ENCODE results near the gene TRAF2.
A peak's percentile ranks its signal among the peaks of the same experiment; 100 is the strongest.
"Not testable (repeated sequence)": the region's sequence is repeated elsewhere in the genome, so short reads cannot be mapped to it uniquely, and the experiment has no call there.

Gene TRAF2, protein sequence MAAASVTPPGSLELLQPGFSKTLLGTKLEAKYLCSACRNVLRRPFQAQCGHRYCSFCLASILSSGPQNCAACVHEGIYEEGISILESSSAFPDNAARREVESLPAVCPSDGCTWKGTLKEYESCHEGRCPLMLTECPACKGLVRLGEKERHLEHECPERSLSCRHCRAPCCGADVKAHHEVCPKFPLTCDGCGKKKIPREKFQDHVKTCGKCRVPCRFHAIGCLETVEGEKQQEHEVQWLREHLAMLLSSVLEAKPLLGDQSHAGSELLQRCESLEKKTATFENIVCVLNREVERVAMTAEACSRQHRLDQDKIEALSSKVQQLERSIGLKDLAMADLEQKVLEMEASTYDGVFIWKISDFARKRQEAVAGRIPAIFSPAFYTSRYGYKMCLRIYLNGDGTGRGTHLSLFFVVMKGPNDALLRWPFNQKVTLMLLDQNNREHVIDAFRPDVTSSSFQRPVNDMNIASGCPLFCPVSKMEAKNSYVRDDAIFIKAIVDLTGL

DNA sequence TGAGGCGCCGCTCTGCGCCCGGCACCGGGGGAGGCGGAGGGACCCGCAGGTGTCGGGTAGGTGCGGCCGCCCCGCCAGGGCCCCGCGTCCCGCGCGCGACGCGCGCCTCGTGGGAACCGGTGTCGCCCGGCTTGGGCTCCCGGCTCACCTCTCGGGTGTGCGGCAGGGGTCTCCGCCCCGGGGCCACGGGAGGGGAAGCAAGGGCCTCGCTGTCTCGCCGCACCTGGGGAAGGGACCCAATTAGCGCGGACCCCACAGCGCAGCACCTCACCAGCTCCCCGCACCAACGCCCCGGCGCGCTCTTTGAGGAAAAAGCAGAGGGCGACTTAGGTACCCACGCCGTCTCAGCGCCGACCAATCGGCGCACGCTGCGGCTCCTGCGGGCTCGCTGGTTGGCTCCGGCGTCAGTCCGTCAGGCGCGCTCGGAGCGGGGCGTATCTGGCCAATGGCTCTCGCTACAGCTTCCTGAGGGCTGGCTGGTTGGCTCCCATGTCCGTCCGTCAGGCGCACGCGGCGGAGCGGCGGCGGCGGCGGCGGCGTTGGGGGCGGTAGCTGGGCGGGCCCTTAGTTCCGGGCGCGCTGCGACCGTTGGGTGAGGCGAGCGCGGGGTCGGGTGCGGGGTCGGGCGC, at the start of gene TRAF2:
Gene TRAF2 (plus strand): TSS at position 567 of the 629 bp plus-strand sequence. CDS start 12,225 bp downstream, outside the sequence.
- peak; percentile 94 to 95 for DNase-seq (ENCODE audit: low read depth in 2 of 2)

DNA sequence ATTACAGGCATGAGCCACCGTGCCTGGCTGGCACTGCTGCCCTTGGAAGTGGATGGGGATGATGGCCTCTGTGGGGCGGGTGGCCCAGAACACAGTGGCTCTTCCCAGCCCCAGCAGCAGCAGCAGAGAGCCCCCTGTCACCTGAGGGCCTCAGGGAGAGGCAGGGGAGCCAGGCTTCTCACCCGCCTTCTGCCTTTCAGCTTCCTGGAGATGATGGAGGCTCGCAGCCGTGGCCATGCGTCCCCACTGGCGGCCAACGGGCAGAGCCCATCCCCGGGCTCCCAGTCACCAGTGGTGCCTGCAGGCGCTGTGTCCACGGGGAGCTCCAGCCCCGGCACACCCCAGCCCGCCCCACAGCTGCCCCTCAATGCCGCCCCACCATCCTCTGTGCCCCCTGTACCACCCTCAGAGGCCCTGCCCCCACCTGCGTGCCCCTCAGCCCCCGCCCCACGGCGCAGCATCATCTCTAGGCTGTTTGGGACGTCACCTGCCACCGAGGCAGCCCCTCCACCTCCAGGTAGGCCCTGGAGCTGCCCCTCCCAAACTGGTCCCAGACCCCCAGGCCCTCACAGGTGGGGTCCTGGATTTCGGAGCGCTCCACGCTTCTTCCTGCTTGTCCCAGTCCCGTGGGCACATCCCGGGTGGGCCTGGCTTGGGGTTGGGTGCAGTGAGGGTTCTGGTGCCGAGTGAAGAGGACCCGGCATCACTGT, 49.0 kb upstream of the TRAF2 start:
- DNase-seq (ENCODE audit: low read depth in 2 of 2), result no peak

DNA sequence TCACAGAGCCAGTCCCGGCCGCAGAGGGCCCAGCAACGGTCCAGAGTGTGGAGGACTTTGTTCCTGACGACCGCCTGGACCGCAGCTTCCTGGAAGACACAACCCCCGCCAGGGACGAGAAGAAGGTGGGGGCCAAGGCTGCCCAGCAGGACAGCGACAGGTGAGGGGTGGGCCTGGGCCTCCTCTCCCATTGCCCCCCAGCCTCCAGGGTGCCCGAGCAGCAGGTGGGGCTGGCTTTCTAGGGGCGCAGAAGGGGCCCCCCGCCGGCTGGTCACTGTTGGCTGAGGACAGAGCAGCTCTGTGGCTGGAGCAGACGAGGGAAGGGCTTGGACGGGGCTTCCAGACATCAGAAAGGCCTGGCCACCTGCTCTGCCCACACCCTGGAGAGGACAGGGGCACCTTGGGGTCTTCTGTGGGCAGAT, 48.4 kb upstream of the TRAF2 start:
- DNase-seq (ENCODE audit: low read depth in 2 of 2), result not testable (repeated sequence)

DNA sequence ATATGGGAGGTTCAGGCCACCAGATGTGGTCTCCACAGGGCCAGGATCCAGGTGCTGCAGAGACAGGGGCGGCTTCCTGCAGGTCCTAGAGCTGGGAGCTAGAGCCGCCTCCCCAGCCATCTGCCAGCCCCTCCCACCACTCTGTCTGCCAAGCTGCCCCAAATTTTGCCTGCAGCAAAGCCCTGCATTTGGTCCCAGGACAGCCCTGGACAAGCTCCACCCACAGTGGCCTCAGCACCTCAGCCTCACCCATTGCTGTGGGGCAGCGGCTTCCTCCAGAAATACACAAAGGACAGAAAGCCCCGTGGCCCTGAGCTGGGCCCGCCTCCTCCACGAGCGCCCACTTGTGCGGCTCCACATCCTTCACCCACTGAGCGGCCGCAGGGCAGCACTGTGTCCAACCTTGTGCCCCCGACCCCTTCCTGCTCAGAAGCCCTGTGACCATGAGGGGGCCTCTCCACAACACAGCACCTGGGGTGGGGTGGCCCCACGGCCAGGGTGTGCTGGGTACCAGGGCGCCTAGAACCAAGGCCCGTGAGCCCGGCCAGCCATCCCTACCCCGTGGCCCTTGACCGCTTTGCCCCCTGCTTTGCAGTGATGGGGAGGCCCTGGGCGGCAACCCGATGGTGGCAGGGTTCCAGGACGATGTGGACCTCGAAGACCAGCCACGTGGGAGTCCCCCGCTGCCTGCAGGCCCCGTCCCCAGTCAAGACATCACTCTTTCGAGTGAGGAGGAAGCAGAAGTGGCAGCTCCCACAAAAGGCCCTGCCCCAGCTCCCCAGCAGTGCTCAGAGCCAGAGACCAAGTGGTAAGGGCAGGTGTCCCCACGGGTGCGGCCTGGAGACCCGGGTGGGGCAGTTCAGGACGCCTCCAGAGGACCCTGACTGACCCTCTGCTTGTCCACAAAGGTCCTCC, 47.7 kb upstream of the TRAF2 start:
- no peak for DNase-seq (ENCODE audit: low read depth in 2 of 2)

DNA sequence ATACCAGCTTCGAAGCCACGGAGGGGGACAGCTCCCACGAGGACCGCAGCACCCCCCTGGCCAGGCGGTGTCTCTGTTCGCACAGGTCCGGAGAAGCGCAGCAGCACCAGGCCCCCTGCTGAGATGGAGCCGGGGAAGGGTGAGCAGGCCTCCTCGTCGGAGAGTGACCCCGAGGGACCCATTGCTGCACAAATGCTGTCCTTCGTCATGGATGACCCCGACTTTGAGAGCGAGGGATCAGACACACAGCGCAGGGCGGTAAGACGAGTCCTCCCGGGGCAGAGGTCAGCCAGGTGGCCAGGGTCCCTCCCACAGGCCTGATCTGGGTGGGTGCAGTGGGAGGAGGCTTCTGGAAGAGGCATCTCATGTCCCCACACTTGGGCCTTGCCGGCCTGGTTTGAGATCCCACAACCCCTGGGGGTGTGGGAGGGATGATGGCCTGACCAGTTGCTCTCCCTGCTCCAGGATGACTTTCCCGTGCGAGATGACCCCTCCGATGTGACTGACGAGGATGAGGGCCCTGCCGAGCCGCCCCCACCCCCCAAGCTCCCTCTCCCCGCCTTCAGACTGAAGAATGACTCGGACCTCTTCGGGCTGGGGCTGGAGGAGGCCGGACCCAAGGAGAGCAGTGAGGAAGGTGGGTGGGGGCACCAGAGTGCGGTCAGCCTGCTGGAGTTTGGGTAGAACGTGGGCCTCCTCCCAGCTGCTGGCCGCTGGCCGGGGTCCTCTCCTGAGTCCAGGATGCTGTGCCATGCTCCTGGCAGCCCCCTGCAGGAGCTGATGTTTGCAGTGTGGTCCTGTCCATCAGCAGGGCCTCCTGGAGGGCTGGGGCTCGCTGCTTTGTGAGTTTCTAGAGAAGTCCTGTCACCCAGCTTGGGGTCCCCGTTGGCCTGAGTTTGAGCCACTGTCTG, 46.8 kb upstream of the TRAF2 start:
- no peak for DNase-seq (ENCODE audit: low read depth in 2 of 2)

DNA sequence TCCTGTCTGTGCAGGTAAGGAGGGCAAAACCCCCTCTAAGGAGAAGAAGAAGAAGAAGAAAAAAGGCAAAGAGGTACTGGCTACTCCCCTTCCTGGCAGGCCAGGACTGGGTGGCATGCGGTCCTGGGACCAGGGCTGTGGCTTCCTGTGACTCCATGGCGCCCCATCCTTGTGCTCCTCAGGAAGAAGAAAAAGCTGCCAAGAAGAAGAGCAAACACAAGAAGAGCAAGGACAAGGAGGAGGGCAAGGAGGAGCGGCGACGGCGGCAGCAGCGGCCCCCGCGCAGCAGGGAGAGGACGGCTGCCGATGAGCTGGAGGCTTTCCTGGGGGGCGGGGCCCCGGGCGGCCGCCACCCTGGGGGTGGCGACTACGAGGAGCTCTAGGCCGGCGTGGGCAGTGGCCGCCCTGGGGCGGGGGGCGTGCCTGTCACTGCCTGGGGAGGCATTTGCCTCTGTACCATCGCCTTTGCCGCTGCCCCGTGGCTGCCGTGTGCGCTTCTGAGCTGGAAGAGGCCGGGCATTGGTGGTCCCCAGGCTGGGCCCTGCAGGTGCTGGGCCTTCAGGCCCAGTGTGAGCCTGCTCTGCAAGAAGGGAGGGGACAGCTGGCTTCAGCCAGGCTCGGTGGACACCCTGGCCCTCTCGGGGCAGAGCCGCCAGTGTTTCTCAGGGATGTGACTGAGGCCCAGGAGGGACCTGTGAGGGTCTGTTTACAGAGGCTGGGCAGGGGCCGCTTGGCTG, 46.0 kb upstream of the TRAF2 start:
- DNase-seq (ENCODE audit: low read depth in 2 of 2), result no peak

DNA sequence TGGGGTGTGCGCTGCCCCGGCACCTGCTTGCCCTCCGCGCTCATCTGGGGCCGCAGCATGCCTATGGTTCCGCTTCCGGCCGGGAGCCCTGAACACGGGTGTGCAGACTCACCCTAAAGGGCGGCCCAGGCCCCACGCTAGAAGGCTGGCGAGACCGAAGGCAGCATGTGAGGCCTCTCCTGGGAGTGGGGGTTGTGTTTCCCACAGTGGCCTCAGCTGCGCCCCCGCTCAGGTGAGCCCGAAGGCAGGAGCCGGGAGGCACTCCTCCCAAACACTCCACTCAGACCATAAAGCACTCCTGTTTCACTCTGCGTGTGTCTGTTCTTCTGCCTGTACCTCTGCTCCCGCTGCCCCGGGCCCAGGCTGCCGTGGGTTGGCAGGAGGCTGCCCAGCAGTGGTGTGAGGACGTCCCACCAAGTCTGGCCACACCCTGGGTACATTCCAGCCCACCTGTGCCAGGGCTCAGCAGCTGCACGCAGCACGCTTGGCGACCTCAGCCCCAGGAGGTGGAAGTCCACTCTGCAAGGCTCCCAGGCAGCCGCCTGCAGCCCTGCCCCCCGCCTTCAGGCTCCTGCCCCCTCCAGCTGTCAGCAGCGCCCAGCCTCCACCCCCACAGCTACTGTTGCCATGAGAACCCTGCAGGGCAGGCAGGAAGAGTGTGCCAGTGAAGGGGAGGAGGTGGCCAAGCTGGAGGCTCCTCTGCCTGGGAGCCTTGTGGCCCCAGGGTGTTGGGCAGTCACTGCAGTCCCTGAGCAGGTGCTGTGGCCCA, 45.3 kb upstream of the TRAF2 start:
- no peak for DNase-seq (ENCODE audit: low read depth in 2 of 2)

DNA sequence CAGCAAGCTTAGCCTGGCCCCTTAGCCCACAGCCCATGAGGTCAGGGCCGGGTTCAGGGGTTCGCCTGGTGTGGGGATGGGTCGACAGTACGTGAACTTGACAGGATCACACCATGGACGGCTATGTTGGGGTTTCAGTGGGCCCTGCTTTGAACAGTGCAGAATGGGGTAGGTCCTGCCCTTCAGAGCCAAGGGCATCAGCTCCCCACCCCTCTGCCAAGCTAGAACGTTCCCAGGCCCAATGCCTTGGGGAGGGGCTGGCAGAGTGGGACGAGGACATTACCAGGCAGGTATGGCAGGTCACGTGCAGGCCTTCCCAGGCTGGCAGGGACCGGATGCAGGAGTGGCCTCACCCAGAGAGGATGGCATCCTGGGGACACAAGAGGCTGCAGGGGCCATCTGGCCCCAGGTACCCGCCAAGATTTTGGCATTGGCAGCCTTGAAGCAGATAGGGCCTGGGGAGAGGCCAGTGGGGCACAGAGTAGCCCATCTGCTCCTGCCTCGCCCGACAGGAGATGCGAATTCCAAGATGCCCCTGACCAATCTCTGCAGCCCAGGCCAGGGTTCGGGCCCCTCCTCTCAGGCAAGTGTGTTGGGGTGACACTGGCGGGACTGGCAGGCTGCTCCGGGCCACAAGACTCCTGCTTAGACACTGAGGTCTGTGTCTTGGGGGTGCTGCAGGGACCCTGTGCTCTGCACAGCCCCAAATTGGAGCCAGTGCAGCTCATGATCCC, 44.5 kb upstream of the TRAF2 start:
- not testable (repeated sequence) for DNase-seq (ENCODE audit: low read depth in 2 of 2)

DNA sequence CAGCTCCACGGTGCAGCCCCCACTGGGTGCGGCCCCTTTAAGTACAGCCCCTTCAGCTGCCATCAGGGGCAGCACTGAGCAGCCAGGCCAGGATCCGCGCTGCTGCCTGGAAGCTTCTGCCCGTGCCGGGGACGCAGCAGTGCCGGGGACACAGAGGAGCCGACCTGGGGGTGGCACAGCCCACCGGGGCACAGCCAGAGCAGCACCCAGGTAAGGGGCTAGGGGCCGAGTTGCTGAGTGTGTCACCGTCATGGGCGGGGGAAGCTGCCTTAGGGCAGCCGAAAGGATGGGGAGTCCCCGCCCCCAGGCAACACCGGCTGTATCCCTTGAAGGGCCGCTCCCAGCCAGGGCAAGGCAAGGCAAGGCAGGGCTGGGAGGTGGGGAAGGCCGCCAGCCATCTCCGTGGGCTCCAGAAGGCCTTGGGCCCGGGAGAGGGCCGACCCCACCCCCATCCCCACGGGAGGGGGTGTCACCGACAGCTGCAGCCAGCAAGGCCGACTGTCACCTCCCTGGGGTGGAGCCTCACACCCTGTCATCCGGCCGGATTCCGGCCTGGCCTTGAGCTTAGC, 43.9 kb upstream of the TRAF2 start, which contains the start of gene AJM1:
Gene AJM1 (plus strand): TSS at position 99 of the 569 bp plus-strand sequence. CDS start 1,937 bp downstream, outside the sequence.
- peak; percentile 43 to 55 for DNase-seq (ENCODE audit: low read depth in 2 of 2)

DNA sequence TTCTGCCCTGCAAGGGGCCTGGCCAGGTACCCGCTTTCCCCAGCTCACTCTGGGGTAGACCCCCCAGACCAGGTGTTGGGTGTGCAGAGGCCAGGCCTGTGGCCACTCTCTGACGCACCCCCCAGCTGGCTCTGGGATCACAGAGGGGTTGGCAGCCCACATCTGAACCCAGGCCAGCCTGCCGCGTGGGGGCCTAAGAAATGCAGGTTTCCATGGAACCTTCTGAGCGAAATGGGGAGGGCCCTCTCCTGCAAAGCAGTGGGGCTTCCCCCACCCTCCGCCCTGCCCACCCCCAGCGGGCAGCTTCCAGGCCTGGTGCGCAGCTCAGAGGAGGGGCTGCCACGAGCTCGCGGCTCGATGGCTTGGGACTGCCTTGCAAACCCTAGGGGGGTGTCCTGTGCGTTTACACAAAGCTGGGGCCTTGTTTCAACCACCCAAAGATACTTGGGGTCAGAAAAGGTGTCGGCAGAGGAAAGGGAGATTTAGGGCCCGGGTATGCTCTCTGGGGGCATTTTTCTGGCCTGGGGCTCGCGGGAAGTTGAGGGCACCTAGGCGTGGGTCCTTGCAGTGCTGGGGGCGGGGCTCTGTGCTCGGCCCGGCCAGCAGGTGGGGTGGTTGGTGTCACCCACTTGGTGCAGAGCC, 43.0 kb upstream of the TRAF2 start:
- DNase-seq (ENCODE audit: low read depth in 2 of 2), result not testable (repeated sequence)

DNA sequence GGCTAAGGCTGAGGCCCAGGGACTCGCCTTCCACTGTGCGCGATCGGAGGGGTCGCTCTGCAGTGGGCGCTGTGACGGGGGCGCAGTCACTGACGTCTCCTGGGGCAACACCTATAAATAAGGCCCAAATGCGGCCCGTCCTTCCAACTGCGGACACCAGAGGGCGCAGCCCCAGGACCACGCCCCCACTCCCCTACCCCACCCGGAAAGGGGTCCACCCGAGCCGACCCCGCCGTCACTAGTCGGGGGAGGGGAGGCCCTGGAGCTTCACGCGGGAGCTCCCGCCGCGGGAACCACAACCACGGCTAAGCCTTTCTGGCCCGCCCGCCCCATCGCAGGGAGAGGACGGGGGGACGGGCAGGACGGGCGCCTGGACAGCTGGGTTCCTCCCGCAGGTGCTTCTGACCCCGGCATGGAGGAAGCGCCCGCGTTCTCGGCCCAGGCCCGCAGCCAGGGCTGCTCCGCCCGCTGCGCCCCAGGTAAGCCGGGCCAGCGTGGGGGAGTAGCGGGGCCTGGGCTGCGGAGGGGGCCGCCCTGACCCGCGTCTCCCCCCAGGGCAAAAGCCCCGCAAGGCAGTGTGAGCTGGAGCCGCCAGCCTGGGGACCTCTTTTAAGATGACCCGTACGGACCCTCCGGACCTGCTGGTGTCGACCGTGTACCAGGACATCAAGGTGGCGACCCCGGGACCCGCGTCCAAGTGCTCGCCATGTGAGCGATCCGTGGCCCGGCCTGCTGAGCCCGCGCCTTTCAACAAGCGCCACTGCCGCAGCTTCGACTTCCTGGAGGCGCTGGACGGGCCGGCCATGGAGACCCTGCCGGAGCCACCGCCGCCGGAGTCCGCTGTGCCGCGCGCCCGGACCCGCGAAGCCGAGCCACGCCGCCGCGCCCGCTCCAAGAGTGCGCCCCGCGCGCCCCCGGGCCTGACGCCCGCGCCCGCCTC, 42.2 kb upstream of the TRAF2 start:
- peak in 1 of 2 donors; percentile 52 for DNase-seq (ENCODE audit: low read depth in 2 of 2)

DNA sequence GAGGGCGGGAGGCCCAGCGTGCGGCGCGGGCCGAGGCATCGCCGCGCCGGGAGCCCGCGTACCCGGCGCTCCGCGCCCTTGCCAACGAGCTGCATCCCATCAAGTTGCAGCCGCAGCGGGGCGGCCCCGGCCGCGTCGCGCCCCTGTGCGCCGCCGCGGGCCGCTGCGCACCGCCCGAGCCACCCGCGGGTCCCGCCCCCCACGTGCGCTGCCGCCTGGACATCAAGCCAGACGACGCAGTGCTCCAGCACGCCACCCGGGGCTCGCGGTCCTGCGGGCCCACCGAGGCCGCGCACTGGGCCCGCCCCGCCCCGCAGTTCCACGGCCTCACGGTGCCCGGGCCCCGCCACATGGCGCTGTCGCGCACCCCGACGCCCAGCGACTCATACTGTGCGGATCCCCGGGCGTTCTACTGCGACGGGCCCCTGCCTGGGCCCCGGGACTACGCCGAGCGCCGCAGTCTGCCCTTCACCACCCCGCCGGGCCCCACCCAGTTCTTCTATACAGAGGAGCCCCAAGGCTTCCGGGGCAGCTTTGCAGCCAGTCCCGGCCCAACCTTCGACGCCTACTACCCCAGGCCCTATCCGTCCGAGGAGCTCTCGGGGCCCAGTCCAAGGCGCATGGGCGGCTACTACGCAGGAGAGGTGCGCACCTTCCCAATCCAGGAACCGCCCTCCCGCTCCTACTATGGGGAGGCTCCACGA, 41.4 kb upstream of the TRAF2 start:
- DNase-seq (ENCODE audit: low read depth in 2 of 2), result no peak

DNA sequence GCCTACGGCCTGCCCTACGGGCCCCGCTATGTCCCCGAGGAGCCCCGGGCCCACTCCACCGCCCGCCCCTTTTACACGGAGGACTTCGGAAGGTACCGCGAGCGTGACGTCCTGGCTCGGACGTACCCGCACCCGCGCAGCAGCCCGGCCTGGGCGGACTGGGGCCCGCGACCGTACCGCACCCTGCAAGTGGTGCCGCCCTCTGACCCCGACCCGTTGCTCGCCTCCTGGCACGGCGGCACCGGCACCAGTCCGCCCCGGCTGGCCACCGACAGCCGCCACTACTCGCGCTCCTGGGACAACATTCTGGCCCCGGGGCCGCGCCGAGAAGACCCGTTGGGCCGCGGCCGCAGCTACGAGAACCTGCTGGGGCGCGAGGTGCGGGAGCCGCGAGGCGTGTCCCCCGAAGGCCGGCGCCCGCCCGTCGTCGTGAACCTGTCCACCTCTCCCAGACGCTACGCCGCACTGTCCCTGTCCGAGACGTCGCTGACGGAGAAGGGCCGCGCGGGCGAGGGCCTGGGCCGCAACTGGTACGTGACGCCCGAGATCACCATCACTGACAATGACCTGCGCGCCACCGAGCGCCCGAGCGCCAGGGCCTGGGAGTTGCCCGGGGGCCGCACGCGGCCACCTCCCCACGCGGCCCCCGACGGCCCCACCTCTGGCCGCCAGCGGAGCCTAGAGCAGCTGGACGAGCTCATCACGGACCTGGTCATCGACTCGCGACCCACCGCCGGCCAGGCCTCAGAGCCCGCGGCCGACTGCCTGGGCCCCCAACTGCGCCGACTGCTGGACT, 40.7 kb upstream of the TRAF2 start:
- no peak for DNase-seq (ENCODE audit: low read depth in 2 of 2)

DNA sequence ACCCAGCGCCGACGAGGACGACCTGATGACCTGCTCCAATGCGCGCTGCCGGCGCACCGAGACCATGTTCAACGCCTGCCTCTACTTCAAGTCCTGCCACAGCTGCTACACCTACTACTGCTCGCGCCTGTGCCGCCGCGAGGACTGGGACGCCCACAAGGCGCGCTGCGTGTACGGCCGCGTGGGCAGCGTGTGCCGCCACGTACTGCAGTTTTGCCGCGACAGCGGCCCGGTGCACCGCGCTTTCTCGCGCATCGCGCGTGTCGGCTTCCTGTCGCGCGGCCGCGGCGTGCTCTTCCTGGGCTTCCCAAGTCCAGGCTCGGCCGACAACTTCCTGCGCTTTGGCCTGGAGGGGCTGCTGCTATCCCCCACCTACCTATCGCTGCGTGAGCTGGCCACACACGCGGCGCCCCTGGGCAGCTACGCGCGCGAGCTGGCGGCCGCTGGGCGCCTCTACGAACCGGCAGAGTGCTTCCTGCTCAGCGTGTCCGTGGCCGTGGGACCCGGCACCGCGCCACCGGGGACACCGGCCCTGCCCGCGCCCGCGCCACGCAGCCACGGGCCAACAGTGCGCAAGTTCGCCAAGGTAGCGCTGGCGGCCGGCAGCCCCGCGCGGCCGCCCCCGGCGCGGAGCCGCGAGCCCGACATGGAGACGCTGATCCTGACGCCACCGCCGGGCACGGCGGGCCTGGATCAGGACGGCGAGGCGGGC, 39.8 kb upstream of the TRAF2 start:
- no peak for DNase-seq (ENCODE audit: low read depth in 2 of 2)
